Posterior vena cava (tissue), 2 donors: Measurements from ENCODE around the gene CDCA4. TPM values are rescaled to one million over a fixed set of nuclear protein-coding genes. Genes with fewer than 3 reads are reported as not detected.

Experiments
- DNase-seq: peaks from one replicate; pipeline ENCODE4 v3.0.0-alpha.2; 2020; ENCODE audit warnings: low spot score
- intact Hi-C, 2 donors: fragments of 100-400 bp; cut with DNase I; formaldehyde crosslinking; loops; one replicate each; pipeline versions ENCODE4 v1.14.1 to v1.14.2; 2022 to 2023
- total RNA-seq, 2 donors: library from RNA; stranded (reverse); fragmentation: NEBNext Ultra II Directional; extraction: Animal tissue kit (Norgen Biotek cat#: 25700); gene quantifications; one replicate each; pipeline ENCODE4 v1.2.1, GENCODE V29; 2021
- donor health status: DM: yes; HTN: yes; CAD: no.
- donor health status: DM: yes; HTN: yes; CAD: no.

Gene CDCA4
- total RNA-seq, 2 donors from 2014 or later = 4.3 to 4.8 TPM

DNA sequence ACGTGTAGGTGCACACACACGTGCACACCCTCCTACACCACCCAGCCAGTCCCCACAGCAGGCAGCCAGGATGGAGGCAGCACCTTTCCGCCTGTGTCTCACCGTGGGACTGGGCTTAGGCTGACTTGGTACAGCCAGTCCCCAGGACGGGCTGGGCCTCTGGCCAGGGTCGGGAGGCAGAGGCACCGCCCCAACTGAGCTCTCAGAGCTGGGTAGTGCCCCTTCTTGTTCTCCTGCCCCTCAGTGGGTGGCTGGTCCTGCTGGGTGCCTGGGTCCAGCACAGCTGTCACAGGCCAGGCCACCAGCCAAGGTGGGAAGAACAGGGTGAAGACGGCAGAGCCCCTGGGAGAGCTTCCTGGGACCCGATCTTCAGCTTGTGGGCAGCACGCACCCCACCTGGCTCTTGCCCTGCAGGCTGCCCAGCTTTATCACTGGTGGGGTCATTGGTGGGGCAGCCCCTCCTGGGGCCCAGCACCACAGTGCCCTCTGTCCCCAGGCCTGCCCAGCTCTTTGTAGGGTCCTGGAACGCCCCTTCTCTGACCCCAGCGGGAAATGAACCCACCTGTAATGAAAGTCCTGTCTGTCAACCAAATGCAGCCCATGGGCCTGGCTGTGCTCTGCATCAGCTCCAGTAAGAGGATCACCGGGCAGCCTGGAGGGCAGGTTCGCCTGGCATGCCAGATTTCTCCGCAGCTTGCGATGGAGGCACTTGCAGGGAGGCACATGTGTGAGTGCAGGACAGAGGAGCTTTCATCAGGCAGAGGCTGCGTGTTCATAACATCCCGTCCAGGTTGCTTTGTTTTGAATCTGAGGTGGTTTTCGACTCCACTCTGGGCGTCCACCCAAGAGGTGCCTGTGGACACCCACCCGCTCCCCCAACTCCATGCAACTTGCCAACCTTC is 14.7 kb downstream of the CDCA4 start:
- intact Hi-C loops = loop anchor here in 1 of 2 donors (2.0 kb wide), 1 partner anchor 13 kb away; no protein-coding TSS in a partner anchor
- peak; percentile 60 for DNase-seq

DNA sequence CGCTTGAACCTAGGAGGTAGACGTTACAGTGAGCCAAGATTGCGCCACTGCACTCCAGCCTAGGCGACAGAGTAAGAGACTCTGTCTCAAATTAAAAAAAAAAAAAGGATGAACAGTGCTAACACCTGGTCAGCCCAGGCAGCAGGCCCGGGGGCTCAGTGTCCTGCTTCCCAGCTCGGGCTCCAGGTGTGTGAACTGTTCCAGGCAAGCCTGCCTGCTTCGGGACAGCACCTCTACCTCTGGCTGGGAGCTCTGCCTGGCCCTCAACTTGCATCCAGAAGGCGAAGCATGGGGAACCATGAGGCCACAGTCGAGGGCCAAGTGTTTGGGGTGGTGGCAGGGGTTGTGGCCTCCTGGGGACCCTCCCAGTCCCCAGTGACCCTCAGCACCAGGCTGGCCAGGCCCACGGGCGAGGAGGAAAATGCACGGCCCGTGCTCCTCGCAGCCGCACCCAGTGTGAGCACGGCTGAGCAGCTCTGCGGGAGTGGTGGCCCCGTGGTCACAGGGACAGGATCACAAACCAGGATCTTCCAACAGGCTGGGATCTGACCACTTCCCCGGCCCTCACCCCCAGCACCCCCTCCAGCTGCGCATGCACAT is 15.5 kb downstream of the CDCA4 start:
- intact Hi-C loops = no loop called here

DNA sequence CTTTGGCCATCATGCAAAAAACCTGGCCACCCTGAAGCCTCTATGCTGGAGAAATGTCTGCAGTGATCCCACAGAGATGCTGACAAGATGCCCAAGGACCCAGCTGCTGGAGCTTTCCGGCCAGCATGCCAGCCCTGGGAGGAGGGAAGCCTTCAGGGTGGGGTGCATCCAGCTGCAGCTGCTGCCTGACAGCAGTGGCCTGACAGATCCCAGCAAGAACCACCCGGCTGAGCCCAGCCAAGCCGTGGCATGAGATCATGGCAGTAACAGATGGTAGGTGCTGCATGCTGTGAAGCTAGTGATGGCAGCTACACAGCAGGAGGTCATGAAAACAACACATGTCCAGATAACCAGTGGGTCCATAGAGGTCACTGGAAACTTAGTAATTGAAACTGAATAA is 21.5 kb downstream of the CDCA4 start:
- intact Hi-C loops = no loop called here
- DNase-seq = no peak

More for the DNA sequence above, 15.5 kb downstream of the CDCA4 start:
- DNase-seq = peak; percentile 60

DNA sequence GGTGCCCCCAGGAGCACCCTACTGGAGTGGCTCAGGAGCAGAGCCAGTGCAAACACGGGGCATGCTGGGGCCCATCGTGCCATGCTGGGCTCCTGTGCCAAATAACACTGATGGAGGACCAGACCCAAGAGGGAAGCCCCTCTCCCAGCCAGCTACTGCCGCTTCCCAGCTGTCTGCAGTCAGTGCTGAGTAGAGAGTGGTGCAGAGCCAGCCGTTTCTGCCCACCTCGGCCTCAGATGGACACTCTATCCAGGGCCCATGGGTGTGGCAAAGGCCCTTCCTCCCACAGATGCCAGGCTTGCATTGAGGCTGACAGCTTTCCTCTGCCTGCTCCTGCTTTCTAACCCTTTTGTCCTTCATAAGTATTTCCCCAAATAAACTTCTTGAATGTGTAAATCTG is 22.1 kb downstream of the CDCA4 start:
- intact Hi-C loops = no loop called here
- DNase-seq = no peak

DNA sequence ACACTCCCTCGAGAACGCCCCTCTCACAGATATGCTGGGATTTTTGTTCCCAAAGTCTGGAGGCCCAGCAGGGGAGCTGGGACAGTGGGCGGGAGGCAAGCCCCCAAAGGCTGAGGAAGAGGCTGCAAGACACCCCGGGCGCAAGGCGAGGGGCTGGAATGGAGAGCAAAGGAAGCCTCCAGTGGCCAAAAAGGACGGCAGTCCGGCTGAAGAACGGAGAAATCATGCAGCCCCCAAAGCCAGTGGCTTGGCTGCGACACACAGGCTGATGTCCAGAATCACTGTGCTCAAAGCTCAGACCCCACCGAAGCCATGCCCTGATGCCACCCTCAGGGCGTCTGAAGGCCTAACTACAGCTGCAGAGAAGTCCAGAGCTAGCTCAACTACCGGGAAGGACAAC is 24.4 kb downstream of the CDCA4 start:
- DNase-seq = no peak
- intact Hi-C loops = no loop called here

DNA sequence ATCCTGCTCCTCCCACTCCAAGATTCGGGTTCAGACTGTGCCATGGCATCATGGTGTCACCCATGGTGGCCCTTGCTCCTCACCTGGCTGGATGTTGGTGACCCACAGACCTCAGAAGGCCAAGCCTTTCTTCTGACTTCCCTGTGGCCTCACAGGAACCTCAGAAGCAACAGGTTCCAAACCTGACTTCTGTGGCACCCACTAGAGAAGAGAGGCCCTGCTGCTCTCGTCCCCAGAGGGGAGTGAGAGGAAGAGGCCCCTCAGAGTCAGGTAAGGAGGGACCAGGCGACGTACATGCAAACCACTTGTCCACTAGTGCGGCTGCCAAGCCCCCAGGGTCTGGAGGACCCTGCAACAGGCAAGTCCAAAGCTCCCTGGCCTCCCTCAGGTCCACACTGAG is 24.9 kb downstream of the CDCA4 start:
- intact Hi-C loops = no loop called here
- no peak for DNase-seq

DNA sequence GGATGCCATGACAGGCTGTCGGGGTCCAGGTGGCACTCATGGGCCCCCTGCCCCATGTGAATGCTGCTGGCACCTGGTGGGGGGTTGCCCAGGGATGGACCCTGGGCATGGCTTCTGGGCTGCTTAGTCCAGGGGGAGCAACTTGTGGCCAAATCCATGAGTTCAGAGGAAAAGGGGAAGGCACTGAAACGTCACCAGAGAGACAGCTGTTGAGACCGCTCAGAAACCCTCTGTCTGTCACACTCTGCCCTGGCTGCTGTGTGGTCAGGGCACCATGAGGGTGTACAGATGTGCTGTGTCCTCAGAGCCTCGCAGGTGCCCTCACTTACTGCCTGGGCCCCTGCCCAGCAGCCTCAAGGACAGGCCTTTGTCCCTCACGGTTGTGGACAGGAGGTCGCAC is 25.9 kb downstream of the CDCA4 start:
- DNase-seq = no peak

DNA sequence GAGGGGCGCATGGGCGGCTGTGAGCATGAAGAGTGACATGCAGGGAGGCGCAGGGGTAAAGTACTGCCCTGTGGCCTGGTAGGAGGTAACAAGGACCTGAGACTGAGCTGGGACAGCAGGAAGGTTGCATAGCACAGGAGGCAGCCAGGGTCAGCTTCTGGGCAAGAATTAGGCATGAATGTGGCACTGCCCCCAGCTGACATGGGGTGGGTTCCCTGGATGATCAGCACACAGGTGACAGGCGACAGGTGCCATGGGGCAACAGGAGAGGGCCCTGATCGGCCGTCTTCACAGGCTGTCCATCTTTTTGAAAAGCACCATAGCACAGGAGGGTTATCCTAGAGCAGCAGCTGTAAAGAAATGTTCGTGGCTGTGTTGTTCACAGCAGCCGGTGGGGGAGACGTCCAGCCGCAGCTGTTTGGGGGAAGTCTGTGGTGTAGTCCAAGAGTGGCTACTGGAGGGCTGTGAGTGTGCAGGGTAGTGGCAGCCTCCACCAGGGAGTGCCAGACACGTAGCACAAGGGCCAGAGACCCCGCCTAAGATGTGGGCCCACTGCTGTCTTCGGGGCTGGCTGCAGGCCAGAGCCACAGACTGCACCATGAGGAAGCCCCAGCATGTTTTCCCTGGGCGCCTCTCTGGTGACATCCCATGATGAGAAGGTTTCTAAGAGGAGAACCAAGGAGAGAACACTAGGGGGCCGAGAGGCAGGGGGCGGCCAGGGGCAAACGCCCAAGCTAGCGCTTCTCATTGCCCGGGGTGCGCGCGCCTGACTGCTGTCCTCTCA is 26.9 kb downstream of the CDCA4 start:
- DNase-seq = peak; percentile 77
- intact Hi-C loops = loop anchor here in 1 of 2 donors (2.0 kb wide), 1 partner anchor 13 kb away; no protein-coding TSS in a partner anchor

More for the DNA sequence above, 25.9 kb downstream of the CDCA4 start:
- intact Hi-C loops = no loop called here

DNA sequence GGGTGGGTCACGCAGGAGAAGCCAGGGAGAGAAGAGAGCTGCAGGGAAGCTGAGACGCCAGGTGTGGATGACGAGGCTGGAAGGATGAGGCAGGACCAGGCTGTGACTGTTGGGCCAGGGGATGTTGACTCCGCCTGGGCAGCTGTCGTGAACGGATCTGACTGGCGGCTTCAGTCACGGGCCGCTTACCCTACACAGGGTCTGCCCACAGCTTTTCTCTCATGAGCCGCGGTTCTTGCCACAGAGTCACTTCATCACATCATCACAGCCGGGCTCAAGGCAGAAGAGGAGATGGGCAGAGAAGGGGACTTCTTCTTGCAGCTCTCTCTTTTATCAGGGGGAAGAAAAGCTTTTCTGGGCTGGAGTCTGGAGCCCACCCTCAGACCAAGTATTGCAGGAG is 27.6 kb downstream of the CDCA4 start:
- no peak for DNase-seq

DNA sequence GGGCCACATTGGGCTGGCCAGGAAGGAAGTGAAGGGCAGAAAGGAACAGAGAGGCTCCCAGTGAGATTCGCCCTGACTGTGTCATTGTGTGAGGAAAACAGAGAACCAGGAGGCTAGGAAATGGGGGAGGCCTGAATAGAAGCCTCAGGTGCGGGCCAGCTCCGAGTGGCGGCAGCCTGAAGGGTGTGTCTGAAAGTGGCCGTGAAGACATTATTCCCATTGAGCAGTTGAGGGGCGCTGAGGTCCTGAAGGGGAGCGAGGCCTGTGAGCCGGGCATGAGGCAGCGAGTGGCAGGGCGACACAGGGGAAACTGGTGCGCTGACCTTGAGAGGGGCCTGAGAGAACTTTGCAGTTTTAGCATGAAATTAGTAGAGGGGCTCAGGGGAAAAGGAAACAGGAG is 28.4 kb downstream of the CDCA4 start:
- DNase-seq = no peak
- intact Hi-C loops = loop anchor here in 1 of 2 donors (2.0 kb wide), 1 partner anchor 14 kb away; no protein-coding TSS in a partner anchor

More for the DNA sequence above, 27.6 kb downstream of the CDCA4 start:
- intact Hi-C loops = loop anchor here in 1 of 2 donors (2.0 kb wide), 1 partner anchor 13 kb away; no protein-coding TSS in a partner anchor

DNA sequence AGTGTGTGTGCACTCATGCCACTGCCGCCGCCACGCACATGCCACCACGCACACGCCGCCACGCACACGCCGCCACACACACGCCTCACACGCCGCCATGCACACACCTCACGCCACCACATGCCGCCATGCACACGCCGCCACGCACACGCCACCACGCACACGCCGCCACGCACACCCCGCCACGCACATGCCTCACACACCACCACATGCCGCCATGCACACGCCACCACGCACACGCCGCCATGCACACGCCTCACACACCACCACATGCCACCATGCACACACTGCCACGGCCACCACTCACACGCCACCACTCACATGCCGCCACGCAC is 29.0 kb downstream of the CDCA4 start:
- intact Hi-C loops = loop anchor here in 1 of 2 donors (2.0 kb wide), 1 partner anchor 15 kb away; no protein-coding TSS in a partner anchor
- no peak for DNase-seq

DNA sequence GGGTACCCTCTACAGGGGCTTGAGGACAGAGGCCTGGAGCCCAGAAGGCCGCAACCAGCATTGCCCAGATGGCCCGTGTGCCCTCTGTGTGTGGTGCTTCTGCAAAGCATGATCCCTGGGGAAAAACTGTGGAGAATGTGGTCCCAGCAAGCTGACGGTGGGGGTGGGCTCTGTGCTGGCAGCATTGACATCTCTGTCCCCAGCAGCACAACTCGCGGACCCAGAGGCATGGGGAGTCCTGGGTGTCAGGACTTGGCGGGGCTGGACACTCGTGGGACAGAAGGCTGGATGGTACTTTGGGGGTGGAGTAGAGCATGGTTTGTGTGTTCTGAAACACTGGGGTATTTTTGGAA is 31.0 kb downstream of the CDCA4 start:
- intact Hi-C loops = no loop called here
- no peak for DNase-seq

DNA sequence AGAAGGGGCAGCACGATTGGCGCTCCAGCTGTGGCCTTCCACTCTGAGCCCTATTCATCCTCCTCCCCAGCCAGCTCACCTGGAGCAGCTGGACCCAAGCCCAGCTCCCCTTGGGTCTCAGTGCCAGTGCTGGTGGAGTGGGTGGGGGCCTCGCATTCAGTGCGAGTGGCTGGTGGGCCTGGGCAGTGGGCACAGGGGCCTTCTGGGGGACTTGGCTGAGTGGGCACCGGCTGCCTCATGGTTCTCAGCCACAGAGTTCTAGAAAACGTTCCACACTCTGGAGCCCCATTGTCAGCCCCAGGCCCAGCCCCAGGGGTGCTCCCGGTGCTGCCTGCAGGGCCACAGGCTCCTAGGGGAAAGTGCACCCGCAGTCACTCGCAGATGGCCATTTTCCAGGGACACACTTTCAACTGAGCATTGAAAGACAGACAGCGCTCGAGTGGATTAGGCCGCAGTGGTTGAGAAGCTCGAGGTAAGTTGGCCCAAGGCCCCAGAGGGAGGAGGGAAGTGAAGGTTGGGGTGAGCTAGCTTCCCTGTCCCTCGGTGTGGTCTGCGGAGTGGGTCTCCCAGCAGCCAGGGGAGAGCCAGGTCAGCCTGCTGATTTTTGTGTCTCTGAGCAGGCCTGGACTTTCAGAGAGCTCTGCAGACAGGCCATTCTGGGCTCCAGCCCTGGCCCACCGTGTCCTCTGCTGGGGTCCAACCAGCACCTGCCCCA is 31.5 kb downstream of the CDCA4 start:
- intact Hi-C loops = no loop called here
- DNase-seq = no peak

DNA sequence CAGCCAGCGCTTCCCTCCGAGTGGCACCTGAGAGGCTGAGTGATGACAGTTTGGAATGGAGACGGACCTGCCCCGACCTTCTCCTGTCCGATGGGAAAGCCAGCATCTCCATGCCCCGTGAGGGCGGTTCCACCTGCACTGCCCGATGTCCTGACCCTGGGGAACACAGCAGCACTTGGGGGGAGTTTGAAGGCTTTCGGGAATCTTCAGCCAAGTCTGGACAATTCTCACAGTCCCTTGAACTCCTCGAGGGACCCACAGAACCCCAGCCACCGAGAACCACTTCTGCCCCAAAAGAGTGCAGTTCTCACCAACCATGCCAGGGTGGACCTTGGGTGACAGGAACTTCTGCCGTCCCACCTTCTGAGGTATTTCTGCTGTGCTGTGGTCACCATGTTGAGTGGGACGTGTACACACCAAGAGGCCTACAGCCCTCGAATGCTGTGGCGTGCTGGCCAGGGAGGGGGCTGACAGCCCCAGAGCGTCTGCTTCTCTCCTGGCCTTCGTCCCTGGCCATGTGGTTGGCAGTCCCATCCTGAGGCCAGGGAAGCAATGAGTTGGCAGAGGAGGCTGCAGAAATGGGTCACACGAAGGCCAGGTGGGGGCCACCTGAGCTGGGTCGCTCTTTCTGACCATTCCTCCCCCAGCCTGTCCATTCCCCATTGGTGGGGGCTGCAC is 34.3 kb downstream of the CDCA4 start:
- no peak for DNase-seq
- intact Hi-C loops = no loop called here

DNA sequence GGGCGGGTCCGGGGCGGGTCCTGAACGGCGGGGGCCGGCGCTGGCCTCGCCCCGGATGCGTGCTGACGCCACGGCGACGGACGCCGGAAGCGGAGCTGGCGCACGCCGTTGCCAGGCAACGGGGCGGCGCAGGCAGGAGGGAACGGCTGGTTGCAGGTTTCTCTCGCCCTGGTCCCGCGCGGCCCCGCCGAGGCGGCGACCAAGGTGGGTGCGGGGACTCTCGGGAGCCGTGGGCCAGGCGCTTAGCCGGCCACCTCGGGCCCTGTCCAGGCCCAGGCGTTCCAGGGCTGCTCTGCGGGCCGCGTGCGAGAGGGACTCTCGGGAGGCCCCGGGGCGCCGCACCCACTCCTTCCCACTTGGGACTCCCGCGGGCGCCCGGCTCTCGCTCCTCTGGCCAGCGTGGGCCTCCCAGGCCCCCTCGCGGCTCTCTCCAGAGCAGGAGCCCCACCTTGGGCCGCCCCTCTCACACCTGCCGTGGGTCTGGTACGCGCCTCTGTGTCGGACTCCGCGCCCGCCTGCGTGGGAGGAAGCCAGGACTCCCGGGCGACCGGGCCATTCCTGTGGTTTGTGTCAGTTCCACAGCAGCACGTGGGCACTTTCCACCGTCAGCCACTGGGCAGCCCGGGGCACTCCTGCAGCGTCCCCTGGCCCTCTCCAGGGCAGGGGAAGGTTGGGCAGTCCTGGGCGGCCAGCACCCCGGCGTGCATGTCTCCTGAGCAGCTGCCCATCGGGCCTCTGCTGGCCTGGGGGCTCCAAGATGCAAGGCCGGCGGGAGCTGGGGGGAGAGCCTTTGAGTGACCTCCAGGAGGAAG is 35.0 kb downstream of the CDCA4 start, which contains the start of gene CLBA1:
TSS of gene CLBA1 (plus strand) at position 114 of the 812 bp plus-strand sequence. CDS start at position 758, 644 bp downstream.
- intact Hi-C loops = no loop called here
- DNase-seq = peak; percentile 97

DNA sequence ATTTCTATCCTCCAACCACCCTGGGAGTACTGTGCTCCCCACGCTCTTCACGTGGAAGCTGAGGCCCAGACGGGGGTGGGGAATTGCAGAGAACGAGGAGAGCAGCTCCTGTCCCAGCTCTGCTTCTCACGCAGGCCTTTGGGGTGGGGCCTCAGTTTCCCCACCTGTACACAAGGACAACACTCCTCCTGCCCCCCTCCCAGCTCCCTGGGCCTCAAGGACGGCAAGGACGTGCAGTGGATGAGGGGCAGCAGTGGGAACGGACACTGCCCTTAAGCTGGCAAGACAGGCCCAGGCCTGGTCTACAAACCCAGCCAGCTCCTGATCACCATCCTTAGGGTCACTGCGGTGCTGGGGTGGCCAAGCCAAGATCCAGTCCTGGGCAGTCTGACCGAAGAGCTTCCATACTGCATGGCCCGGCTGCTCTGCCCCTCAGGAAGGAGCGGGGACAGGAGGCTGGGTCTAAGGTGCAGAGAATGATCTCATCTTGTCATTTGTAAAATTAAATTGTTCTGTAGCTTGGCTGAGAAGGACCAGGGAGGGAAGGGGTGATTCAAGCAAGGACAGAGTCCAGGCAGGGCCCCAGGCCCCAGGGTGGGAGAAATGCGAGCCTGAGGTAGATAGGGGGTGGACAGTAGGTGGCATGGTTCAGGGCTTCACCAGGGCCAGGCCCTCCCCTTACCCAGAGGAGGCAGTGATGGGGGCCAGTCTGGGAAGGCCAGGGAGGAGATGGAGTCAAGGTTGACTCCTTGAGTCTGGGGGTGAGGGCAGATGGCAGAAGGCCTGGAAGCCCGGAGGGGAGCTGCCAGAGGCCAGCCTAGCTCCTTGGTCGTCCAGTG is 36.6 kb downstream of the CDCA4 start:
- peak; percentile 72 for DNase-seq

DNA sequence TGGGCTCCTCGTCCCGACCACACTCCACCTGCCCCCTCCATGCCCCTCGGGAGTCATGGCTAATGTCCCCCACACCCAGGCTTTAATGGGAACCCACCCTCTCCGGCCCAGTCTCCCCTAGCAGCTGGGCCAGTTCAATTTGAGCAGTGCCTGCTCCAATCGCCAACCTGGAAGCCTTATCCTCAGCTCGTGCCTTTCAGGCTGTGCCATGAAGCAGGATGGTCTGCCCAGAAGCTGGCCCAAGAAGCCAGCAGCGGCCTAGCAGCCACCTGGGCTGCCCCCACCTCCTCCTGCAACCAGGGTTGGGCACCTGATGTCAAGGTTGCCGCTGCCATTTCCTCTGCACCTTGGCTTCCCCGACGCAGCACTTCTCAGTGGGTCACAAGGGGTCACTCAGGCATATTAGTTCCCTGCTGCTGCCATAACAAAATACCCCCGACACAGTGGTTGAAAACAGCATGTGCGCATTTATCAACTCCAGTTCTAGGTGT is 37.6 kb downstream of the CDCA4 start:
- intact Hi-C loops = no loop called here
- DNase-seq = peak; percentile 72

More for the DNA sequence above, 36.6 kb downstream of the CDCA4 start:
- intact Hi-C loops = no loop called here
